ENCODE measurements around the gene TEDC2.
"Not testable (repeated sequence)": the region's sequence is repeated elsewhere in the genome, so short reads cannot be mapped to it uniquely, and the experiment has no call there.

The TEDC2 gene

DNA sequence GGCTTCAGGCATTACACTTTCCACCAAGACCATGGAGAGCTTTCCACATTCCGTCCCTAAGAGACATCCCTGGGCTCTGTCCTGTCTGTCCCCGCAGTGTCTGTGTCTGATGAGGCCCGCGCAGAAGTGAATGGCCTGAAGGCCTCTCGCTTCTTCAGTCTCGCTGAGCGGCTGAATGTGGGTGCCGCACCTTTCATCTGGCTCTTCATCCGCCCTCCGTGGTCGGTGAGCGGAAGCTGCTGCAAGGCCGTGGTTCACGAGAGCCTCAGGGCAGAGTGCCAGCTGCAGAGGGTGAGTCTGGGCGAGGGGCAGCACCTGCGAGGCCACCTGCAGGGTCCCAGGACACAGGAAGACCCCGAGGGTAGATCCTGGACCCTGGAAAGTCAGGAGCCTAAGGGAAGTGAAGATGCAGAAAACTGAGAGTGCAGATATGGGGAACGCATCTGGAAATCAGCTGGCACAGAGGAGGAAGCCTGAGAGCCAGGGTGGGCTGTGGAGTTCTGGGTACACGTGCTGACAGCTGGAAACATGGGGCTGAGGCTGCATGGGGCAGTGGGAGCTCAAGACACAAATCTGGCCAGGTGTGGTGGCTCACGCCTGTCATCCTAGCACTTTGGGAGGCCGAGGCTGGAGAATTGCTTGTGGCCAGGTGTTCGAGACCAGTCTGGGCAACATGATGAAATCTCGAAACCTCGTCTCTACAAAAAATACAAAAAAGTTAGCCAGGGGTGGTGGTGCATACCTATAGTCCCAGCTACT is 22.7 kb upstream of the TEDC2 start:
- no peak for DNase-seq (ENCODE audit: low spot score)

DNA sequence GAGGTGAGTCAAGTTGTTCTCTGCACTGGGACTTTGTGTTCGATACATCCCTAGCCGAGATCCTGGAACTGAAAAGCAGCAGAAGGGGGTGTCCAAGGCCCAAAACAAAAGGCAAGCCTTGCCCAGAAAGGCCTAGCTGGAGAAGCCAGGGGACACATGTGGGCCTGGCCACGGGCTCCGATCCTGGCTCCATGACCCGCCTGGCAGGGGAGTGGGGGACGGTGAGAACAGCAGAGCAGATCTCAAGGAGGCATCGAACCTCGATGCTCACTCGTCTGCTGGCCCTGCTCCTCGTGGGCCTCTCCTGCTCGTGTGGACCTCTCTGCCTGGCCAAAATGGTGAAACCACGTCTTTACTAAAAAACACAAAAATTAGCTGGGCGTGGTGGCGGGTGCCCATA is 21.8 kb upstream of the TEDC2 start:
- DNase-seq (ENCODE audit: low spot score) = no peak

DNA sequence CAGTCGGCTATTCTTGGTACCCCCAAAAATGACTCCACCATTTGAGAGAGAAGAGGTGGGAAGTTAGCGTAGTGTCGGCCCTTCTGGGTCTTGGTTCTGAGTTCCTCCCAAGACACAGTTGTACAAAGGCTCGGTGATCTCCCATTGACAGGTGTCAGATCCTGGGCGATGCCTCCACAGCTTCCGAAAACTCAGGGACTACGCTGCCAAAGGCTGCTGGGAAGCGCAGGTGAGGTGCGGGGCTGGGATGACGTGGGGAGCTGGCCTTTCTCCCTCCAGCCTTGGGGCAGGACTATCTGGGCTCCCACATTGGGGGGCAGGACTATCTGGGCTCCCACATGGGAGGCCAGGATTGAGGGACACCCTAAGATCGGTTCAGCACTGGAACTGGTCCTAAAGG is 20.3 kb upstream of the TEDC2 start:
- DNase-seq (ENCODE audit: low spot score) = no peak

DNA sequence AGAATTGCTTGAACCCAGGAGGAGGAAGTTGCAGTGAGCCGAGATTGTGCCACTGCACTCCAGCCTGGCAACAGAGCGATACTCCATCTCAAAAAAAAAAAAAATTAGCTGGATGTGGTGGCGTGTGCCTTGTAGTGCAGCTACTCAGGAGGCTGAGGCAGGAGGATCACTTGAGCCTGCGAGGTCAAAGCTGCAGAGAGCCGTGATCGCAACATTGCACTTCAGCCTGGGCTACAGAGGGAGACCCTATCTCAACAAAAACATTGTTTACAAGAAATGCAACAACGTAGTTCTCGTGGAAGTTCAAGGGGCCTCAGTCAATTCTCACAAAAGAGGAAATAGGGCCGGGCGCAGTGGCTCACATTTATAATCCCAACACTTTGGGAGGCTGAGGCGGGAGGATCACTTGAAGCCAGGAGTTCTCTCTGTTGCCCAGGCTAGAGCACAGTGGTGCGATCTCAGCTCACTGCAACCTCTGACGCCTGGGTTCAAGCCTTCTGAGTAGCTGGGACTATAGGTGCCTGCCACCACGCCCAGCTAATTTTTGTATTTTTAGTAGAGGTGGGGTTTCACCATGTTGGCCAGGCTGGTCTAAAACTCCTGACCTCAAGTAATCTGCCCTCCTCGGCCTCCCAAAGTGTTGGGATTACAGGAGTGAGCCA is 18.6 kb upstream of the TEDC2 start:
- DNase-seq (ENCODE audit: low spot score) = not testable (repeated sequence)

DNA sequence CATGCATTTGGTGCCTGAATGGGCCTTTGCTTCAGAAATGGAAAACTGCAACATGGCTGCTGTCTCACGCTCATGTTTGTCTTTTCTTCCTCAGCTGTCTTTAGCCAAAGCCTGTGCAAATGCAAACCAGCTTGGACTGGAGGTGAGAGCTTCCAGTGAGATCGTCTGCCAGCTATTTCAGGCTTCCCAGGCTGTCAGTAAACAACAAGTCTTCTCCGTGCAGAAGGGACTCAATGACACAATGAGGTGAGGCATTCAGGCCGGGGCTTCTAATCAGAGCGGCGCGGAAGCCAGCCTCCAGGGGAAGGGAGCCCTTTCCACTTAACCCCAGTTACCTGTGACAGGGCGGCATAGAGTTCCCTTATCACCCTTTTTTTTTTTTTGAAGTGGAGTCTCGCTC is 16.4 kb upstream of the TEDC2 start:
- no peak for DNase-seq (ENCODE audit: low spot score)

DNA sequence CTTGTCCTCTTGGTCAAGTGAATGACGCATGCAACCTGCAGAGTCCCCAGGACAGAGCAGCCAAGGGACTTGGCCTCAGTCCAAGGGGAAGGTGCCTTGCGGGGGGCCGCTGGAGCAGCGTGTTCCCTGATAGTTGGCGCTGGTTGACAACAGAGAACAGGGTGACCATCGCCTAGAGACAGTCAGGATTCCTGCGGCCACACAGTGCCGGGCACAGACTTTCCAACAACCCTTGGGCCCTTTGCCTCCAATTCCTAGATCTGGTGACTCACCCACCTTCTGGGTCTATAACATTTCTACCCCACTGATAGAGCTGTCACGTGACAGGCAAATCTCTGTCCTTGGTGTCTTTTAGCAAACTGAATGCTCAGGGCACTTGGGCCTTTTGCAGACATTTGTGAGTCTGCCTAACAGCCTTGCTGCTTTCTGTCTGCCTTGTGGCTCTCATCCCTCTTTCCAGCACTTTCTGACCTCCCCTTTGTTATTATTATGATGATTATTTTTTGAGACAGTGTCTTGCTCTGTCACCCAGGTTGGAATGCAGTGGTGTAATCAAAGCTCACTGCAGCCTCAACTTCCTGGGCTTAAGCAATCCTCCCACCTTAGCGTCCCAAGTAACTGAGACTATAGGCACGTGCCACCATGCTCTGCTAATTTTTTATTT is 11.9 kb upstream of the TEDC2 start:
- DNase-seq (ENCODE audit: low spot score) = no peak

DNA sequence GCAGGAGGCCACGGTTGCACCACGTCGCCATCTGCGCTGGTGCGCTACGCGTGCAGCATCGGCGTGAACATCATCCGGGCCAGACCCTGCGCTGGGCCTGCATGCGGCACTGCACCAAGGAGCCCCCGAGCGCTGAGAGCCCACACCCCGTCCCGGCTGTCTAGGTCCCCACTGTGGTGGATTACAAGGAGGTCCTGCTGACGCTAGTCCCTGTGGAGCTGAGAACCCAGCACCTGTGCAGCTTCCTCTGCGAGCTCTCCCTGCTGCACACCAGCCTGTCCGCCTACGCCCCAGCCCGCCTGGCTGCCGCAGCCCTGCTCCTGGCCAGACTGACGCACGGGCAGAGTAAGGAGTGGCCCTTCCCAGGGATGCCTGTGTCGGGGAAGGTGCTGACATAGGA is 10.8 kb upstream of the TEDC2 start:
- no peak for DNase-seq (ENCODE audit: low spot score)

DNA sequence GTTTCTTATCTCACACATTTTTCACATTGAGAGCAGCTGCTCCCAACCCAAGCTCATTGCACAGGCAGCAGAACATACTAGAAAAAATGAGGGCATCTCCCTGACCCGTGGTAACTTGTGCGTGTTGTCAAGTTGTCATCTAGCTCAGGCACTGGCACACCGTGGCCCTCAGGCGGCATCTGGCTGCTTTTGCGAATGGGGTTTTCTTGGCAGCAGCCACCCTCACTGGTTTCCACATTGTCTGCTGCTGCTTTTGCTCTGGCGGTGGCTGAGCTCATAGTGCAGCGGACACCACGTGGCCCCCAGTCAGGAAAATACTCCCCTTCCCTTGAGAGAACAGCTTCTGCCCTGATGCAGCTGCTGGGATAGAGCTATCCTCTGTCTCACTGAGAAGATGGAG is 9.4 kb upstream of the TEDC2 start:
- DNase-seq (ENCODE audit: low spot score) = no peak

DNA sequence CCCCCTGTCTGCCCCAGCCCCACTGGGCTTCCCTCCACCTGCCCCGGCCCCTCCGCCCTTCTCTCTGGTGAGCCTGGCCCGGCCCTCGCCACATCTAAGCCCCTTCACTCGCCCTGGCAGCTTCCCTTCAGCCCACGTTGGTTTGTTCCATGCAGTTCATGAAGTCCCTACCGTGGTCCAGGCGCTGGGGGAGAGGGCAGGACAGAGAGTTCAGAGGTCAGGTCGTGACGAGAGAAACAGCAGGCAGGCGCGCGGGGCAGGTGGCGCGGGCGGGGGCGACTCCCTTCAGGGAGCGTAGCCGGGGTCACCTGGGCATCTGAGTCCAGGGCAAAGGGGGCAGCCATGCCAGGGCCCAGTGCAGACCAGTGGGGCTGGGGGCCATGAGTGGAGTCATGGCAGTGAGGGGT is 8.9 kb upstream of the TEDC2 start:
- no peak for DNase-seq (ENCODE audit: low spot score)

DNA sequence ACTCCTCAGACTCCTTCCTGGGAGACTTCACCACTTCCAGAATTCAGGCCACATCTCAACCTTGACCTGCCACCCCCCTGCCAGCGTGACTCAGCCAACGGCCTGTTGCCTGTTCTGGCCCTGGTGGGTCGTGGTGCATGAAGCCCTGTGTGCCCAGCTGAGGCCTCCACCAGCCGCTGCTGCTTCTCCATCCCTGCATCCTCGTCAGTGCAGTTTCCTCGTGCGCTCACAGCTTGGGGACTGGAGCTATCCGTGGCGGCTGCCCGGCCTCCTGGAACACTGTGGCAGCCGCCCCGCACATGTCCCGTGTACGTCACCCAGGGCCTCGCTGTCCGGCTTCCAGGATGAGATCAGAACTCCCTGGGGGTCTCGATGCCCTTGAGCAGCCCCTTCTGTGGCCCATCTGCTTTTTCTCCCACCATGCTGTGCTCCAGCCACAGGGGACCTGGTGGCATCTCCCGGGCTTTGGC is 8.0 kb upstream of the TEDC2 start:
- DNase-seq (ENCODE audit: low spot score) = no peak

DNA sequence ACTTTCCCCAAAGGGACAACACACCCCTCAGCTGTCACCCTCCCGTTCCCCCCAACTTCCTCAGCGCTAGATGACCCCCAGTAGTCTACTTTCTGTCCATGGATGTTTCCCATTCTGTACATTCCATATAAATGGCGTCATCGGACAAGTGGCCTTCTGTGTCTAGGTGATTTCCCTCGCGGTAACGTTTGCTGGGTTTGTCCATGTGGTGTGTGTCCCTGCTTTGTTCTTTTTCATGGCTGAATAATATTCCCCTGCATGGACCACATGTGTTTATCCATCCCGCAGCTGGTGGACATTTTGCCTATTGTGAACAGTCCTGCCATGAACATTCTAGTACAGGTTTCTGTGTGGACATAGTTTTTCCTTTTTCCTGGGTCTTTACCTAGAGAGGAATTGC is 7.3 kb upstream of the TEDC2 start:
- no peak for DNase-seq (ENCODE audit: low spot score)

DNA sequence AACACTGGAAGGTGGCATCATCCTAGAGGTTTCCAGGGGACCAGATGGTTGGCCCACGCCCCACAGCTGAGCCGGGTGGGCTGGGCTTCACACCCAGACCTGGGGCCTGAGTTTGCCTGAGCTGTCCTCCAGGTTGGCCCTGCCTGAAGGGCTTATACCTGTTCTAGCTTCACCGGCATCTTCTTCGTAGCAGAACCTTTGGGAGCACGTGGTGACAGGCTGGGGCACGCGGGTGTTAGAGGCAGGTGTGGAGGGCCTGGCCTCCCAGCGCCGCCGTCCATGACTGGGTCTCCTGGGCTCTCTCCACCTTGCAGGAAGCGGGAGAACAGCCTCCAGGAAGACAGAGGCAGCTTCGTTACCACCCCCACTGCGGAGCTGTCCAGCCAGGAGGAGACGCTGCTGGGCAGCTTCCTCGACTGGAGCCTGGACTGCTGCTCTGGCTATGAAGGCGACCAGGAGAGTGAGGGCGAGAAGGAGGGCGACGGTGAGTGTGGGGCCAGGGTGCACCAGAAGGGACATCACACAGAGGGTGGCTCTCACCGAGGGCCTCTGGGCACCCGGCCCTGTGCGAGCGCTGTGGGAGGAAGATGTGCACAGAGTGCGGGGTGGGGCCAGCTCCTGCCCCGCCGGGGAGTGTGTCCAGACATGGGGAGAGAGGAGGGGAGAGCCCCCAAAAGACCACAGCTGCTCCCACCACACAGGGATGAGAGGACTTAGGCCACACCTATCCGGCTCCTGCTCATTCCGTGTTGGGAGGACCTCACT is 4.6 kb upstream of the TEDC2 start:
- no peak for DNase-seq (ENCODE audit: low spot score)

DNA sequence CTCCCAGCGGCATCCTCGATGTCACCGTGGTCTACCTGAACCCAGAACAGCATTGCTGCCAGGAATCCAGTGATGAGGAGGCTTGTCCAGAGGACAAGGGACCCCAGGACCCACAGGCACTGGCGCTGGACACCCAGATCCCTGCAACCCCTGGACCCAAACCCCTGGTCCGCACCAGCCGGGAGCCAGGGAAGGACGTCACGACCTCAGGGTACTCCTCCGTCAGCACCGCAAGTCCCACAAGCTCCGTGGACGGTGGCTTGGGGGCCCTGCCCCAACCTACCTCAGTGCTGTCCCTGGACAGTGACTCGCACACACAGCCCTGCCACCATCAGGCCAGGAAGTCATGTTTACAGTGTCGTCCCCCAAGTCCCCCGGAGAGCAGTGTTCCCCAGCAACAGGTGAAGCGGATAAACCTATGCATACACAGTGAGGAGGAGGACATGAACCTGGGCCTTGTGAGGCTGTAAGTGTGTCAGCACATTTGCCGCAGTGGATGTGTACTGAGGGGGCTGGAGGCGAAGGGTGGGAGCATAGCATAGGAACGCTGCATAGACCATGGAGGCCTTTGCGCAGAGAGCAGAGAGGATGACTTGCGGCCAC is 3.3 kb upstream of the TEDC2 start:
- no peak for DNase-seq (ENCODE audit: low spot score)

DNA sequence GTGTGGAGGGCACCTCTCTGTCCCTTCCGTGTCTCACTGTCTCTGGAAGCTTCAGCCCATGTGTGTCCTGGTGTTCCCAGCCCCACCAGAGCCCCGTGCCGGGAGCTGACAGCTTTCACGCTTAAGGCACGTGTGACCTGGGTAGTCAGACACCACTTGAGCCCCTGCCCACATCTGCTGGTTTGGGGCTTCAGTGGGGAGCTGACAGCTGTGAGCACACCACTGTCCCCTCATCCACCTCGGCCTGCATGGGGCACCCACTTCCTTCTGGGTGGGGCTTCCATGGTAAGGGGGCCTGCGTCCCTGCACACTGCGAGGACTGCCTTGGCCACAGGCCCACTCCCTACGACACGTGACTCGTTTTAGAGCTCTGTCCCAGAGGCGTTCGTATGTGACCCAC is 2.6 kb upstream of the TEDC2 start:
- no peak for DNase-seq (ENCODE audit: low spot score)

DNA sequence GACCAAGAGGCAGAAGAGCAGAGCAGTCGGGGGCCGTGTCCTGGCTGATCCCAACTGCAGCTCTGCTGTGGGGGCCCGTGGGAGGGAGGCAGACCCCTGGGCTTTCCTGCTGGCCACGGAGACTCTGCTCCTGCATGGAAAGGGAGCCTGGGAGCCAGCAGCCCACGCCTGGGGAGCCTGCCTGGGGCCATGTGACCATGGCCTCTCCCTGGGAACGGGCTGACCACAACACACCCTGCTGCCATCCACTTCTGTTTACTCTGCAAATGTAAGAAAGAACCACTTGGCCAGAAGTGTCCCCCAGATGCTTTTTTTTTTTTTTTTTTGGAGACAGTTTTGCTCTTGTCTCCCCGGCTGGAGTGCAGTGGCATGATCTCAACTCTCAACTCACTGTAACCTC is 2.0 kb upstream of the TEDC2 start:
- DNase-seq (ENCODE audit: low spot score) = no peak

DNA sequence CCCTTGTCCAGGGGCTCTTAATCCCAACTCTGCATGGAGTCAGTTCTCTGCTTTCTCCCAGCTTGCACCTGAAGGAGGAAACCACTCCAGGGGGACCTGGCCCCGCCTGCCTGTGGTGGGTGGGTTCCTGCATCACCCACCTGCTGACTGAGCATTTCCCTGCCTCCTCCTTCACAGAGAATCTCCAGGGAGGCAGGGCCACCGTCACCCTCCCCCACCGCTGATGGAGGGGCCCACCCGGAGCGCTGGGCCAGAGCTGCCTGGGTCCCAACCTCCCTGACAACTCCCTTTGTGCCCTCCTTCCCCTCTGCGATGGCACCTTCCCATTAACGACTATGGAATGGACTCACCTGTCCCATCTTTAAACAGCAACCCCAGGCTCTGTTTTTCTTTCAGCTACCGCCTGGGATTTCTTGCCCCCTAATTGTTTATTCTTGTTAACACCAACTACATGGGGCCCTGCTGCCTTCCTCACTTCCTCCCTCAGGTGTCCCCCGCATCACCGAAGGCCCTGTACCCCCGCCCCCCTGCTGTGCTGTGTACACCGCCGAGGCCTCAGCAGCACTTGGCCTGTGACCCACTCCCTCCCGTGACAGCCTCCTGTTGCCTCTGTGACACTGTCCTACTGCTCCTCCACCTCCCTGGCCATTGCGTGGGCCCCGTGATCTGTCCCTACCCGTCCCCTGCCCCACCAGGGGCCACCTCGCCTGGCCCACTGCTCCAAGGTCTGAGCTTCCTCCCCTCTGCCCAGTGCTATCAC is 842 bp upstream of the TEDC2 start:
- DNase-seq (ENCODE audit: low spot score) = no peak

DNA sequence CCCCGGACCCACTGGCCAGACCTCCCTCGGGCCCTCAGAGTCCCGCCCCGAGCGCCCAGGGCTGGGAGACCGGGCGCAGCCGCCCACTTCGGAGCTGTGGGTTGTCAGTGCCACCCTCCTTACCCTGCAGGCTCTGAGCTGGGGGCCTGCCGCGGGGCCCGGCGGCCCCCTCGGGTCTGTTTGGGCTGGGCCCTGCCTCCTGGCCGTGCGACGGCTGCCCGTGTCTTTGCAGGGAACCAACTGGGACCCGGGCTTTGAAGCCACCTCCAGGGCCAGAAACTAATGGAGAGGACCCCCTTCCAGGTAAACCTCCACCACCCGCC is 443 bp downstream of the TEDC2 start:
- no peak for DNase-seq (ENCODE audit: low spot score)

DNA sequence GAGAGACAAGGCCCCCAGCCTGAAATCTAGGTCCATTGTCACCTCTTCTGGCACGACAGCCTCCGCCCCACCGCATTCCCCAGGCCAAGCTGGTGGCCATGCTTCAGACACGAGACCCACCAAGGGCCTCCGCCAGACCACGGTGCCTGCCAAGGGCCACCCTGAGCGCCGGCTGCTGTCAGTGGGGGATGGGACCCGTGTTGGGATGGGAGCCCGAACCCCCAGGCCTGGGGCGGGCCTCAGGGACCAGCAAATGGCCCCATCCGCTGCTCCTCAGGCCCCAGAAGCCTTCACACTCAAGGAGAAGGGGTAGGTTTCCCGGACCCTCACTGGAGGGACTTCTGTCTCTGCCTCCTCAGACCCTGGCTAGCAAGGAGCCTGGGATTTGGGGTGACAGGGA is 1.0 kb downstream of the TEDC2 start:
- no peak for DNase-seq (ENCODE audit: low spot score)

DNA sequence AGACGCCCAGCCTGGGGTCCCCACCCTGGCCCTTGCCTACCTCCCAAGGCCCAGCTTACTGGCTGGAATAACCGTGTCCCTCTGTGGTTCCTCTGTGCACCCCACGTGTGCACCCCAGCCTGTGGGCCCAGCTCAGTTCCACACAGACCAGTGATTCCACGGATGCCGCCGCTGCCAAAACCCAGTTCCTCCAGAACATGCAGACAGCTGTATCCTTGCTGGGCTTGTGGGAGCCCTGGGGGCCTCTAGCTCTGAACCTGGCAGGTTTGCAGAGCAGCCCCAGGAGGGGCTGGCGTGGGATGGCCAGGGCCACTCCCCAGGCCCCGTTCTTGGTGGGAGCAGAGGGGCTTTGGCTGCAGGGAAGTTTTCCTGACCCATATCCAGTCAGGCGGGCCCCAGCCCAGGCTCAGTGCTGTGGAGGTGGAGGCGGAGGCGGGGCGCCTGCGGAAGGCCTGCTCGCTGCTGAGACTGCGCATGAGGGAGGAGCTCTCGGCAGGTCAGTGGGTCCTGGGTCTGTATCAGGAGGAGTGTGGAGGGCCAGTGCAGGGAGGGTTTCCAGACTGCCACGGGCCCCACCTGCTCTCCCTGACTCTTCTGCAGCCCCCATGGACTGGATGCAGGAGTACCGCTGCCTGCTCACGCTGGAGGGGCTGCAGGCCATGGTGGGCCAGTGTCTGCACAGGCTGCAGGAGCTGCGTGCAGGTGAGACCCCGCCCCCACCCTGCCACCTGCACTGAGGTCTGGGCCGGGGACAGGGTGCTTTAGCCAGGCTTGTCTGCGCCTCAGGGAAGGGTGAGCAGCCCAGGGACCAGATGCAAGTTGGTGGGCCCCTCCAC is 2.3 kb downstream of the TEDC2 start:
- no peak for DNase-seq (ENCODE audit: low spot score)

DNA sequence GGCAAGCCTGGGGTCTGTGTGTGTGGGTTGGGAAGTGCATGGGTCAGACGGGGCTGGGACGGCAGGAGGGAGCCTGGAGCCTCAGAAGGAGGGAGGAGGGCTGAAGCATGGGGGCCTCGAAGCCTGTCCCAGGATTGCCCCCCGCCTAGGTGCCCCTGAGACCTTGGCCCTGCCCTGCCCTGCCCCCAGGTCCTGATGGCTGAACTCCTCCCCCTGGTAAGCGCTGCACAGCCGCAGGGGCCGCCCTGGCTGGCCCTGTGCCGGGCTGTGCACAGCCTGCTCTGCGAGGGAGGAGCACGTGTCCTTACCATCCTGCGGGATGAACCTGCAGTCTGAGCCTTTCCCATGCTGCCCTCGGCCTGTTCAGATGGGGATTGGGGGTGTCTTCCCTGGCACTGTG is 4.4 kb downstream of the TEDC2 start:
- DNase-seq (ENCODE audit: low spot score) = no peak

Data from left forelimb (tissue), 1 donor.